ENCODE results near the gene CYP2W1.

DNA sequence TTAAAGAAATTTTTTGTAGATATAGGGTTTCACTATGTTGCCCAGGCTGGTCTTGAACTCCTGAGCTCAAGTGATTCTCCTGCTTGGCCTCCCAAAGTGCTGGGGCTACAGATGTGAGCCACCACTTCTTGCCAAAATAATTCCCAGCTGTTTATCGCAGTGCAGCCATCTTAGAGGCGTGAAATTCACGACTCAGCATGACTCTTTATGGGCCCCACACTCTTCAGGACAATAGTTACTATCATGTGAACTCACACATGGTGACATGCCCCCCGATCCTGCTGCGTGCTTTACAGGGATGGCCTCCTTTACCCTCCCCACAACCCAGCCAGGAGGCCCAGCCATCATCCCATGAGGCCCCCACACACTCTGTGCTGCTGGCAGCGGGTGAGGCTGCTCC is 12.2 kb upstream of the CYP2W1 start:
- TF ChIP-seq POLR2A (IDR thresholded peaks at IDR 0.05): no peak
- TF ChIP-seq, protein P1, sequence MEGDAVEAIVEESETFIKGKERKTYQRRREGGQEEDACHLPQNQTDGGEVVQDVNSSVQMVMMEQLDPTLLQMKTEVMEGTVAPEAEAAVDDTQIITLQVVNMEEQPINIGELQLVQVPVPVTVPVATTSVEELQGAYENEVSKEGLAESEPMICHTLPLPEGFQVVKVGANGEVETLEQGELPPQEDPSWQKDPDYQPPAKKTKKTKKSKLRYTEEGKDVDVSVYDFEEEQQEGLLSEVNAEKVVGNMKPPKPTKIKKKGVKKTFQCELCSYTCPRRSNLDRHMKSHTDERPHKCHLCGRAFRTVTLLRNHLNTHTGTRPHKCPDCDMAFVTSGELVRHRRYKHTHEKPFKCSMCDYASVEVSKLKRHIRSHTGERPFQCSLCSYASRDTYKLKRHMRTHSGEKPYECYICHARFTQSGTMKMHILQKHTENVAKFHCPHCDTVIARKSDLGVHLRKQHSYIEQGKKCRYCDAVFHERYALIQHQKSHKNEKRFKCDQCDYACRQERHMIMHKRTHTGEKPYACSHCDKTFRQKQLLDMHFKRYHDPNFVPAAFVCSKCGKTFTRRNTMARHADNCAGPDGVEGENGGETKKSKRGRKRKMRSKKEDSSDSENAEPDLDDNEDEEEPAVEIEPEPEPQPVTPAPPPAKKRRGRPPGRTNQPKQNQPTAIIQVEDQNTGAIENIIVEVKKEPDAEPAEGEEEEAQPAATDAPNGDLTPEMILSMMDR (IDR thresholded peaks at IDR 0.05): no peak
